Umbilical cord (tissue), 2 donors: Measurements from ENCODE around the gene TMEM178A. TPM values are rescaled to one million over a fixed set of nuclear protein-coding genes. Genes with fewer than 3 reads are reported as not detected.
"Not testable (repeated sequence)": the region's sequence is repeated elsewhere in the genome, so short reads cannot be mapped to it uniquely, and the experiment has no call there.

Source experiments
- DNase-seq: peaks from one replicate; pipeline ENCODE4 v3.0.0-alpha.2; 2015; ENCODE audit warnings: low spot score
- total RNA-seq: library from RNA; depleted of rRNA; stranded (reverse); fragments of >200 nt; gene quantifications from one replicate; pipeline ENCODE4 v1.2.3, GENCODE V29; 2014; ENCODE audit warnings: low replicate concordance; ENCODE audit not compliant: insufficient read depth

TMEM178A gene
- total RNA-seq, 1 donor from 2014 or later = 3.9 TPM

DNA sequence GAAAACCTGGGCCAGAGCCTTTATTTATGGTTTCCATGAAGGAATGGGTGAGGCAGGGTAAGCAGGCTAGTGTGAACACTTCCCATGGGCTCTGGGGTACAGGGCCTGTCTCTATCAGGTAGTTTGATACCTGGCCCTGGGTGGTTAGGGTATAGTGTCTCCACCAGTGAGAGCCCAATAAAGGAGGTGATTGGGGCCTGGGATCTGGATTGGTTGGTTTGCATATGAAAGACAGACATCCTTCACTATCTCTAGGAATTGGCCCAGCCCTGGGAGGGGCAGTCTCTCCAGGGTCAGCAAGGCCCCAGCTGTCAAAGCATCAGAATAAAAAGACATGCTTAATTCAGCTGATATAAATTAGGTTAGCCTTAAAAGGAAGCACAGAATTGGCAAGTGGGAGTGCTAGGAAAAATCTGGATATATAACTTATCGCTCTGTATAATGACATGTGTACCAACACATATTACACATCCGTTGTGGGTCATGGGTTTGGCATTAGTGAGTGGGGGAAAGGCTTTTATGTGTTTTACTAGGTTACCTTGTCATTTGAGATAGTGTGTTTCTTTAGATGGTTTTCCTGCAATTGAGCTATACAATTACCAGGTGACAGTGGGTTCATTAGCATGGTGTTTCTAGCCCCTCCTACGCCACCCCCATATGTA is 18.5 kb upstream of the TMEM178A start:
- no peak for DNase-seq

DNA sequence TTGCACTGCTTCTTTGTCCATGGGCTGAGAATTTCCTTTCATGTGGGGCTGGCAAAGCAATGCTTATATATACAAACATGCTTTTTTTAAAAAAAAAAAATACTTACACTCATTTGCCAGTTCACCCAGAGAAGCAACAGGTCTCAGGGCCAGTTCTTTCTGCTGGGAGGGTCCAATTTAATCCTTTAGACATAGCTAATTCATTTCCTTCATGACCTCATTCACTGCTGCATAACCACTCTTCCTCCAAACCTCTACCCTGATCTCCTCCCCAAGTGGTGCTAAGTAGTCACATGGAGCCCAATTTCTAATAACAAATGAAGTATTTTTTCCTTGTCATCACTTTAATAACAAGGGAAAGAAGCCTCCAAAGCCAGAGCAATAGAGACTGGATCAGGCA is 17.1 kb upstream of the TMEM178A start:
- DNase-seq = no peak

DNA sequence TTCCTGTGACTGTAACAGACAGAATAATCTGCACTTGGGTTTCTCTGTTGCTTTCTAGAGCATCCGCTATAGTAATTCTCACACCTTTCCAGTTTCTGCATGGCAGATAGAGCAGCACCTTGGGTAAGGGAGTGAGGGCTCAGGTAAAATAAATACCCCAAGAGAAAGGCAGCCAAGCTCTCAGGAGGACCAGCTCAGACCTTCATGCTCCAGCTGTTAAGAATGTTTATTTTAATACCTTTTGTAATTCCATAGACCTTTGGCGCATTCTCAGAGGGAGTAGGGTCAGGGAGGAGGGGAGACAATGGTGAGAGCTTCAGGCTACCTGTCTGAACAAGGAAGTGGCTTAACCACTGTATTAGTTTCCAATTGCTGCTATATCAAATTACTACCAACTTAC is 16.2 kb upstream of the TMEM178A start:
- no peak for DNase-seq

DNA sequence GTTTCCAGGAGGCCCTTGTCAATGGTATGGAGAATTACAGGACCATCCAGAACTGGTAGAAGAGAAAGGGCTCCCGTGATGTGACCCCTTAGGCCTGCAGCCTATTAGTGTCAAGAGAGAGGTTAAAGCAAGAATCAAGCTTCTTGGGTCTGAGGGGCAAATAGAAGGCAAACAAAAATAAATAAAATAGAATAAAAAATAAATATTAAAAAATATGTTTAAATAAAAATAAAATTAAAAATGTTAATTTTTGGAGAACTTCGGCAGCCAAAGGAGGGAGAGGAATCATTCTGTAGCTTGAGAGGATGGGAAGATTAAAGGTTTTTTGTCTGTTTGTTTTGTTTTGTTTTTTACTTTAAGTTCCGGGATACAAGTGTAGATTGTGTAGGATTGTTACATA is 15.2 kb upstream of the TMEM178A start:
- no peak for DNase-seq

DNA sequence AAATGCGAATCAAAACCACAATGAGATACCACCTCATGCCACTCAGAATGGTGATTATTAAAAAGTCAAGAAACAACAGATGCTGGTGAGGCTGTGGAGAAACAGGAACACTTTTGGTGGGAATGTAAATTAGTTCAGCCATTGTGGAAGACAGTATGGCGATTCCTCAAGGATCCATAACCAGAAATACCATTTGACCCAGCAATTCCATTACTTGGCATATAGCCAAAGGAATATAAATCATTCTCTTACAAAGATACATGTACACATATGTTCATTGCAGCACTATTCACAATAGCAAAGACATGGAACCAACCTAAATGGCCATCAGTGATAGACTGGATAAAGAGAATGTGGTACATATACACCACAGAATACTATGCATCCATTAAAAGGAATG is 9.5 kb upstream of the TMEM178A start:
- not testable (repeated sequence) for DNase-seq

DNA sequence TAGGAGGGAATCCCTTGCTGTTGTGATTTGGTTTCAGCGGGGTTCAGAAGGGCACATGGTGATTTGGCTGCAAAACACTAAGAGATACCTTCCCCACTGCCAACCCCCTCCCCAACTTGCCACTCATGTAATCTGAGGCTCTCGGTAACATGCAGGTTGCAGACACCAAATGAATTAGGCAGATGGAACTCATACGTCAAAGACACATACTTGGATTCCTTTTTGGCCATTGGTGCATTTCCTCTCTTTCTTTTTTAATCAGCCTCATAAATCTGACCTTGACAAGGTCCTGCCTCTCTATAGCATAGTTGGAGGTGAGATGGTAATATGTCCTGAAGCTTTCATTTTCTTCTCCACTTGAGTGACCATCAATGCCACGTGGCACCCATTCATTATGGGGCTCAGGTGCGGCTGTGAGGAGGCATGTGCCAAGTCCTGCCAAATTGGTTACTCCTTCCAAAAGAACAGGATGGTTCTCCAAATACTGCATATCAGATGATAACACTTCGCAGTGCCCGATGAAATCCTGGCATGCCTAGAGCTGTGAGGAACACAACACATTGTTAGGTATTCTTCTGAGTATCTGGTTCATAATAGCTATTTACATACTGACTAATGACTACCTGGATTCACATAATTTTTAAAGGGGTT is 8.3 kb upstream of the TMEM178A start:
- no peak for DNase-seq

DNA sequence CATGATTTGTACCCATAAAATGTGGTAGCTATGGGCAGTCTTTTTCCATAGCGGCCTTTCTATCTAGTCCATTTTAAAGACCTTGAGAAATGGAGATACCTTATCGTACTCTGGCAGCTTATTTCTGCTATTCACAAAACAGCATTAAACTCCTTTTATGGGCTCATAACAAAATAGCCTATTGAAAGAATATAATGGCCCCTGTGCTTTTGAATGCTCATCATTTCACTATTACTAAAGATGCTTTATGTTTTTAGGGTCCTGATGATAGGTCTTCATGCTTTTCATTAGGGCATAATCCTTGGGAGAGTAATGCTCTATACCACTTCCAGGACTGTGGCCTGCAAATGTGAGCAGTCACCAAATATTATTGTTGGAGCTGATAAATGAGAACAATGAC is 7.3 kb upstream of the TMEM178A start:
- DNase-seq = no peak

DNA sequence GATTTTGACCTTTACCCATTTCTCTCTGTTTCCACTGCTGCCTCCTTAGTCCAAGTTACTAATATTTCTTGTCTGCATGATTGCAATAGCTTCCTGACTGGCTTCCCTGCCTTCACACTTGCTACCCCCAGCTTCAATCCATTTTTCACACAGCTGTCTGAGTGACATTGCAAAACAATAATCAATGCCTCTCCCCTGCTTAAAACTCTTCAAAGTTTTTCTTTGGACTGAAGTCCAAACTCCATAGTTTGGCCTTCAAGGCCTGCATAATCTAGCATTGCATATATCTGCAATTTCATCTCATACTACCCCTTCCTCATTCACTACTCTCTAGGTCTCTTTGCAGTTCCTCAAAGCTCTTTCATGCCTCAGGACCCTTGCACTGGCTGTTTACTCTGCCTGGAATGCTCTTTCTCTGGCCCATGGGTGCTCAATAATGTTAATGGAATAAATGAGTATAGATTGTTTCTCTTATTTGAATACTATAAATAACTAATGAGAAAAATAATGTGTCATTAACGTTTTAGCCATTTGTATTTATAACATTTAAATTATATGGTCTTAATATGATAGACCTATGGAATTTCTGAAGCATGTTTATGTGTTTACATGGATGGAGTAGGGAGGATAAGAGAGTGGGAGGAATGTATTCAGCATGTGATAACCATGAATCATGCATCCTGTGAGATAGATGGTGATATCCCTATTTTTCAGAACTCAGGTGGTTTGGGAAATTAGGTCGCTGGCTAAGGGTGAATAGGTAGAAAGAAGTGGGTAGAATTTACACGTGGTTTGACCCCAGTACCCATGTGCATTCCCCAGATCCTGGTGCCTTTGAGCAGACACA is 5.7 kb upstream of the TMEM178A start:
- DNase-seq = no peak

DNA sequence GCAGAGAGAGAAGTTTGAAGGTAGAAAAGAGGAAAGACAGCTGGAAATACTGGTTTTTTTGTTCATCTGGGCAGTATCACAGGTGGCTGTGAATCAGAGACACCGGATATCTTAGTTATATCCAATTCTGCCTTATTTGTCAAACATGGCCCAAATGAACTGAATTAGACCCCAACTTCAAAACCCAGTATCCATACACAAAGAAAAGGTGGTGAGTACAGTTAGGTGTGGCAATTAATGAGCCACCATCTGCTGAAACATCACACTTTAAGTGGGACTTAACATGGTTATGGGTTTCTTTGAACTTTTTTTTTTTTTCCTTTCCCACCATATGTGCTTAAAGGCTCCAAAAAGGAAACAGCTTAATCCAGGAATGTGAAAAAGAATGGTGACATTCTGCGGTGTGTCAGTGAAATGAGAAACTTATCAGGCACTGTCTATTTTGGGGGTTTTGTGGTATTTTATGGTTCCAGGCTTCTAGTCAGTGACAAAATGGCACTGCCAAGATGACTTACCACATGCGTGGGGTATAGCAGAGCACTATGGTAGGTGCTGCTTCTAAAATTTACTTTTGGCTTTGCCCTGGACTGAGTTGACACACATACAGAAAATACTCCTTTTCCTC is 5.0 kb upstream of the TMEM178A start:
- DNase-seq = peak; percentile 20

DNA sequence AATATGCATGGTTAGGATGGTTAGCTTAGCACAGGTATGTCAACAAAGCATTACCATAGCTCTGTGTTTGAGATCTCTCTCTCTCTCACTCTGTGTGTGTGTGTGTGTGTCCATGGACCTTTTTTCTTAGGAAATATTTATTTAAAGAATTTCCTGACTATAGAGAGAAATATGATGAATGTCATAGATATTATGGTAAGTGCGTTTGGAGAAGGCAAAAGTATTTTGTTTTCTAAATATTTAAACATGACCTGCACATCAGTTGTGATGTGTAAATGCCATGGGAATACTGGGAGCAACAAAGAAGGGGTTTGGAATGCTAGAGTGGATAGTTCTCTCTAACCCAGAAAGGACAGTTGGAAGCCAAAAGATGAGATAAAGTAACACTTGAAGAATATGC is 3.9 kb upstream of the TMEM178A start:
- no peak for DNase-seq

DNA sequence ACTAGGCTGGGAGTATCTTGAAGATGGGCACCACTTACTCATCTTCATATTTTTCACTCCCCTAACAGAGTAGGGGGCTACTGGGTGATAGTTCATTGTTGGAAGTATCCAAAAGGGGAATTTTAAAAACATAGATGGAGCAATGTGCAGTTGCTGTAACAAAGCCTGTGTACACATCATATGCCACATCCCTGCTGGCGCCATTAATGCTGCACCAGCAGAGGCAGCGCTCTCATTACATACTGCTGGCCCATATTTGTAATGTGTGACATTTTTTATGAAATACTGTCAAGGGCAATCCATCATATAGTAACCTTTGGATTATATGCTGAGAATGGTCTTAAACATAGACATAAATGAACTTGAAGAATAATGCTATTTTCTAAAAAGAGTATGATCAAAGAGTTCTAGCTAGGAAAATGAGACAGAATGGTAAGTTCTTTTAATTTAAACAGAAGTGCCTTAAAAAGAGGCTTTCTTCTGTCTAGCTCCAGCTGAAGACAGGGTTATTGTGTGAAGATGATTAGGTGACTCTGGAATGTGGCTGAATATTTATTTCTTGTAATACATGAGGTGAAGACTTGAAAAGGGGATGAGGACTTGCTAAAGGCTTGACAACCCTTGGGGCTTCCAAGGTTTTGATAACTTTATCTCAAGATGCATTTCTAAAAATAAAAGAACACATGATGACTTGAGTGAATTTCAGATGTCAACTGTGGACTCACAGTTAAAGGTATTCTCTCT is 2.4 kb upstream of the TMEM178A start:
- DNase-seq = no peak

DNA sequence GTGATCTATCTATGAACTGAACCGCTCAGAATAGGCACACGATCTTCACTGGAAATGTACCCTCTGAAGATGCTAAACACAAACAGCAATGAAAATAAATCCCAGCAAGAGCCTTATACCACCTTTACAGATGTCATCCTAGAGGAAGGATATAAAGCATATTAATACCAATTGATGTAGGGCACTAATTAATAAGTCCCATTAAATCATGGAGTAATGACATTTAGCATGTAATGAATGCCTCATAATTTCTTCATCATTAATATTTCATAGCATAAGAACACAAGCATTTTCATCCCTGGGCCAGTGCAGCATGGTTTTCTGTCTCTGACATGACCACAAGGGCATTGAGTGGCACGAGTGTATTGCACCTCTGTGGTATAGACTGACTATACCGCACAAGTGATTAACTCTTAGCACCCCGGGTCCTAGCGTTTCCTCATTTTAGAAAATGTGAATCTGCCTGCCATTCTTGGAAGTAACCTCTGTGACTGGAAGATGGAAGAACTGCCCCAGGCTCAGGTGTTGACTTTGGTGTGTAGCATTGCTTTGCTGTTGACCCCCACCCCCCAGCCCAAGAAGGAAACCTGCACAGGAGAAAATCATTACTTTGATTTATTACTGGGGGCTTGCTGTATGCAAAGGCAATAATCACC is 1.4 kb upstream of the TMEM178A start:
- no peak for DNase-seq

DNA sequence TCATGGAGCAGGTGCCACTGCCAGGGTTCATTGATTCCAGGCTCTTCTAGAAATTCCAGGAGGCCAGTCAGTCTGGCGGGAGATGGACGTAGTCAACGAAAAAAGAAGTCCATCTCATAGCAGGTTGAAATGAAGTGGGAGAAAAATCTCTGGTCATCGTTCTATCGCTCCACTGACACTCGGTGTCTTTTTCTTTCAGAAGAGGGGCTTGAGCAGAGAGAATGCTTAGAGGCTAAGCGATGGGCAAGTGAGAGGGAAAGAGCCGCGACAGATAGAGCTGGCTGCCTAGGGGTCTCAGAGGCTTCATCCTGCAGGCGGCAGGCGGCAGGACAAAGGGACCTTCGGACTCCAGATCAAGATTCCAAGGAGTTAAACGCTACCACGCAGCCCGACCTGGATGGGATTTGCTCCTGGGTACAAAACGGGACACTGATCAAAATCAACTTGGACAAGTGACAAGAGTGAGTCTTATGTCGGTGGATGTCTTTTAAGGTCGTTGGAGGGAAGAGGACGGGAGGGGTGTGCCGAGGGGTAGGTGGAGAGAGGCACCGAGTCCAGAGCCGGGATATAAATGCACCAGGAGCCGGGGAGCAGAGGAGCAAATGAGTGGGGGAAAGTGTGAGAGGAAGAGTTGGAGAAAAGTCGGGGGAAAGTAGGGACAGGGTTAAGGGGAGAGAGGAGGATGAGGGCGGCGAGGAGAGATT is 677 bp upstream of the TMEM178A start:
- no peak for DNase-seq

DNA sequence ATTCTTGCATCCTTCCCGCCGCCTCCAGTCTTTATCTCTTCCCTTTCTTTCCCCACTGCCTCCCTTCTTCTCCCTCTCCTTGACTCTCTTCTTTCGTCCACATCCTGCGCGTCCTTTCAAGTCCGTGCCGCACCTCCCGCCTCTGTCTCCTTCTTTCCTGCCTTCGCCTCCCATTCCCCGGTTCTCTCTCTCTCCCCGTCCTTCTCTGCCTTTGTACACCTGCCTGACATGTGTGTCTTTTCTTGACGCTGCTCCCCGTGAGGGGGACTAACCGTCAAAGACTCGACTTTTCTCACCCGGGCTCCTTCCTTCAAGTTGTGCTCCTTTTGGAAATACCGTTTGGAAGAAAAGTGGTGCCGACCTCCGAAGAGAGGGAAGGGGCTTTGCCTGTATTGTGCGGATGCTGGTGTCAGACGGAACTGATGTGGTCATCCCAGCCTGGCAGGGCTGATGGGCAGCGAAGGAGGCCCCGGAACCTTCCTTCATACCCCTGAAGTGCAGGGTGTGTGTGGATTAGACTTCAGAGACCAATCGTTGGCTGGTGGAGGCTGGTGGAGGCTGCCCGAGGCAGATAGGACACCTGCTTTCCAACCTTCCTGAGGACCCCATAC is 879 bp downstream of the TMEM178A start:
- no peak for DNase-seq

DNA sequence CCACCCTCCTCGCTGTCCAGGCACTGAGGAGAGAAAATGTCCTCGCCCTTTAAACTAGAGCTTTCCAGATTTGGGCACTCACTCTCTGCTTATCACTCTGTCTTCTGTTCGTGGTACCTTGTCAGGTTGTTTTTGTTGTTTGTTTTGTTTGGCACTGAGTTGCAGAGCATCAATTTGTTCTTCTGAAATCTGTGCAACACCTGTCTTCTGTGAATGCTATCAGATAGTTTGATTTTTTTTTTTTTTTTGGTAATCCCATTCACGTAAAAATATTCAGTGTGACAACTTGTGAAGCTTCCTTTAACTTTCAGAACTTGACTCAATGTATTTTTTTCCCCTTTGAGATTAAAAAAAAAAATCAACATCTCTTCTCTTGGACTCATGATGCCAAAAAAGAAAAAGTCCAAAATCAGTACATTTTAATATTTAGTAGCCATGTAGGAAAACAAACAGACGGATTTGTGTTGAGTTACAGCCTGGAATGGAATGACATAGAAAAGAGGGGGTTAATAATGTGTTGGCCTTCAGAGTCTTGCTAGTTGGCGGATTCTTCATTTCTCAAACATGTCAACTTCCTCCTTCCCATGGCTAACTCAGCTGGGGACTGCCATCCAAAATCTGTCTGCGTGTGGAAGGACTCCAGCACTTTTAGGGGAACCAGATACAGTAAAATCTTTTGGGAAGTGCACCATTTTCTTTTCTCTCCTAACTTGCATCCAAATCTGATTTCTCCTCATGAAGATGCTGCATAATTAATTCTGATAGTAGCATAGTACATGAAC is 1.6 kb downstream of the TMEM178A start:
- no peak for DNase-seq

DNA sequence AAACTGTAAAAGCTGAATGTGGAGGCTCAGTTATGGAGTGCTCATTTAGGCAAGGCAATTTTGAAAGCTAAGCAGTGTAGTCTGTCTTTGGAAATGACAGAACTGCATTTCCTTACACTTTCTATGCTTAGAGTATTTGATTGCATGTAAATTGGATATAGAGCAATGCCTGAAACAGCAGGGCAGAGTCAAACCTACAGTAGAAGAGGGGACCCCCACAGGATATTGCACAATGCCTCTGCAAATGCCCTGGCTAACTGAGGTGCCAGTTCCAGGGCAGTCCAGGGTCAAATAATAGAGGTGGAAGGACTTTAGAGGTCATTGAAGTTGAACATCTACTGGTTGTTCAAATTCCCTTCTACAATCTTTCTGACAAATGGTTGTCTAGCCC is 2.2 kb downstream of the TMEM178A start:
- DNase-seq = no peak

DNA sequence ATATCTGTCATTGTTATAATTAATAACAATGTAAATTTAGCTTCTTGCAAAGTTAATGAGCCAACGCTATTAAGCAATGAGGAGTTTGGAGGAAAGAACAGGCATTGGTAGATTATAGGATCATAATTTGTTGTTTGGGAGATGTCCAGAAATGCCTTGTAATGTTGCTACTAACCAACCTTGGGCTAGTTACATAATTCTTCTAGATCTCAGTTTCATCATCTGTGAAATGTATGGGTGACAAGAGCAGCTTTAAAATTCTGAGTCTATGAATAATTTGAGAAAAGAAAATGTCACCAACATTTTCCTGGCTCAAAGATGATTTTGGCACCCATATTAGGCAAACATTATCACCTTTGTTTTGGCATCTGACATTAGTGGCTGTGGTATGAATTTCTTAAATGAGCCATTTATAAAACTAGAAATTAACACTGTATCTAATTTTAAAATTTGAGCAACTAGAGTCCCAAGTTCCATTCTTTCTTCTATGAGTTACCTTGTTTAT is 2.9 kb downstream of the TMEM178A start:
- DNase-seq = no peak

DNA sequence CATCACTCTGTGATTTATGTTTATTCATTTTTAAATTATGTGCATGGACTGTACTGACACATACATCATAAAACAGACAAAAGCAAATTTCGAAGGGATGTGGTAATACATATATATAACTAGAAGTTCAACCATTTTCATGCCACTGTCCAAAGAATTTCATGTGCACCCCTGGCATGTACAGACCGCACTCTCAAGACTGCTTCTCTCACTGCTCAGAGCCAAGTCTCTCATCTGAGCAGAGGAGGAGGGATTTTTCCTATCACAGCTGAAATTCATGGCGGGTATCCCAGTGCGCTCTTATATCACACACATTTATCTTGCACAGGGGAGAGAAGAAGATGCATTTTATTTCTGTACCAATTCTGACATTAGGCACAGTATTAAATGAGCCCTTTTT is 5.9 kb downstream of the TMEM178A start:
- peak; percentile 45 for DNase-seq

DNA sequence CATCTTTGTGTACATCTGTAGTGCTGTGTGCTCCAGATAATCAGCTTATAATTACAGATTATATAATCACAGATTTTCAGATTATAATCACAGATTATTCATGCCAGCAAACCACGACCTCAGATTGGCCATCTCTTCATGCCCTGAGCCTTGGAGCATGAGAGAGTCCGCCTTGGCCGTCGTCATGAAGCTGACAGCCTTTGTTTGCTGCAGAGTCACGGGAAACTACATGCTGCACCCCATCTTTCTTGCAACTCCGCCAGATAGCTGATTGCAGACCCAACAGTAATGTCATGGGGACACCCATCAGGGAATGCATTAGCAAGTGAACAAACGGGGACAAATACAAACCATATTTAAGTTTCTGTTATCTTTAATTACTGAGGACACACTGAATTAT is 7.3 kb downstream of the TMEM178A start:
- DNase-seq = no peak
